Embryonic facial prominence (tissue), 1 donor: Measurements from ENCODE around the gene RAP1GAP.

Experiments
- DNase-seq: peaks from one replicate; pipeline ENCODE4 v3.0.0-alpha.2; 2016; ENCODE audit errors: extremely low spot score

Gene RAP1GAP

GRCh38 chr1:21592086-21592865 is 76.9 kb downstream of the RAP1GAP start:
- no peak for DNase-seq

- DNase-seq = no peak
Measured at GRCh38 chr1:21590934-21591333, 78.2 kb downstream of the RAP1GAP start.

GRCh38 chr1:21590126-21590880 is 78.9 kb downstream of the RAP1GAP start:
- DNase-seq = no peak

- DNase-seq = no peak
Measured at GRCh38 chr1:21589618-21590017, 79.5 kb downstream of the RAP1GAP start.

GRCh38 chr1:21587602-21587953 is 81.6 kb downstream of the RAP1GAP start:
- no peak for DNase-seq

- DNase-seq = no peak
Measured at GRCh38 chr1:21586846-21587601, 82.1 kb downstream of the RAP1GAP start.

- DNase-seq = no peak
Measured at GRCh38 chr1:21586222-21586621, 82.9 kb downstream of the RAP1GAP start.

GRCh38 chr1:21585037-21585436 is 84.1 kb downstream of the RAP1GAP start:
- no peak for DNase-seq

GRCh38 chr1:21584096-21584495 is 85.1 kb downstream of the RAP1GAP start:
- DNase-seq = no peak

GRCh38 chr1:21579791-21580190 is 89.4 kb downstream of the RAP1GAP start:
- DNase-seq = no peak

GRCh38 chr1:21577933-21578332 is 91.2 kb downstream of the RAP1GAP start:
- no peak for DNase-seq

- DNase-seq = no peak
Measured at GRCh38 chr1:21577324-21577723, 91.8 kb downstream of the RAP1GAP start.

GRCh38 chr1:21576798-21577187 is 92.4 kb downstream of the RAP1GAP start:
- DNase-seq = no peak

- DNase-seq = no peak
Measured at GRCh38 chr1:21576031-21576797, 92.9 kb downstream of the RAP1GAP start.

- DNase-seq = no peak
Measured at GRCh38 chr1:21575351-21575942, 93.7 kb downstream of the RAP1GAP start.

GRCh38 chr1:21574466-21575151 is 94.5 kb downstream of the RAP1GAP start:
- no peak for DNase-seq

GRCh38 chr1:21573971-21574465 is 95.1 kb downstream of the RAP1GAP start:
- peak; percentile 71 for DNase-seq

GRCh38 chr1:21573475-21573874 is 95.7 kb downstream of the RAP1GAP start:
- DNase-seq = no peak

- no peak for DNase-seq
Measured at GRCh38 chr1:21572735-21573277, 96.4 kb downstream of the RAP1GAP start.

- DNase-seq = no peak
Measured at GRCh38 chr1:21572221-21572620, 96.9 kb downstream of the RAP1GAP start.
